Vagina (tissue), 2 donors: ENCODE results near the gene FITM1.

ENCODE experiments used
- CTCF ChIP-seq, 3 experiments: fragments of 450-650 bp in 2 of 3; fragments of 200-600 bp in 1 of 3; sonication (generic) in 1 of 3; IDR thresholded peaks; one replicate each; pipeline ENCODE4 v1.5.1; 2017 to 2019; ENCODE audit warnings: antibody characterized with exemption in 3 of 3, mild to moderate bottlenecking in 2 of 3, moderate library complexity in 2 of 3
- POLR2AphosphoS5 ChIP-seq, 2 donors: sonication (generic); formaldehyde crosslinking; IDR thresholded peaks; one replicate each; pipeline ENCODE4 v1.9.0; 2017; ENCODE audit warnings: antibody characterized with exemption in 2 of 2, mild to moderate bottlenecking in 2 of 2, low read depth in 1 of 2; ENCODE audit not compliant: insufficient read depth in 1 of 2

GRCh38 chr14:24095271-24096068 is 35.0 kb upstream of the FITM1 start:
- TF ChIP-seq CTCF (IDR thresholded peaks at IDR 0.05) (no peak), POLR2AphosphoS5 (IDR thresholded peaks at IDR 0.05; ENCODE audit: insufficient read depth in 1 of 2, low read depth in 1 of 2) (no peak)
